Measurements from ENCODE around the gene MRPS27. TPM values are rescaled to one million over a fixed set of nuclear protein-coding genes. Genes with fewer than 3 reads are reported as not detected.
"Not testable (repeated sequence)": the region's sequence is repeated elsewhere in the genome, so short reads cannot be mapped to it uniquely, and the experiment has no call there.

The MRPS27 gene
- total RNA-seq, 1 experiment from 2014 or later = 120 TPM

DNA sequence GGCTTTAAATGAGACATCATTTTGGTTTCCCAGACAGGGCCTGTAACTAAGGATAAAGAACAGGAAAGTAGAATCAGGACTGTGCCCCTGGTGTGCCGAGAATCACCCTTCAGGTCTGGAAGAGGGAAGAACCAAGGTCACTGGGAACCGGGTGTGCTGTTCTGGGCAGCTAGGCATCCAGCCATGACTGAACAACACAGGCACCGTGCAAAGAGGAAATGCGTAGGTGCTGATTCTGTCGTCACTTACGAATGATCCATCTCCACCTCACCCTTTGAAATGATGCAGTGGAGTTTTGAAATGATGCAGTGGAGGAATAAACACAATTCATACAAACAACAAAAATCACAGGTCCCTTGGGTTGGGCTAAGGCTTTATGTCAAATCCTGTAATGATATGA is 148.4 kb downstream of the MRPS27 start:
- H3K9ac ChIP-seq (ENCODE audit: low read length) = no peak overlapping the region
- H3K36me3 ChIP-seq (ENCODE audit: insufficient read depth, low read length) = no peaks in the 10 kb centered on the region
- H3K4me3 ChIP-seq (ENCODE audit: low read length) = no peak overlapping the region
- no peak overlapping the region for H3K27ac ChIP-seq (ENCODE audit: low read length)
- no peaks in the 10 kb centered on the region for H3K27me3 ChIP-seq (ENCODE audit: low read length)
- H2AFZ ChIP-seq (ENCODE audit: low read length) = no peak overlapping the region
- H3K9me2 ChIP-seq (replicated peaks; ENCODE audit: insufficient read depth, low read length) = no peaks in the 10 kb centered on the region
- H3K9me3 ChIP-seq (ENCODE audit: low read length) = no peaks in the 10 kb centered on the region
- H4K20me1 ChIP-seq (ENCODE audit: insufficient read depth, low read depth, low read length) = no peaks in the 10 kb centered on the region
- no peaks in the 10 kb centered on the region for H3K4me1 ChIP-seq (ENCODE audit: low read length)
- no peak overlapping the region for H3K4me2 ChIP-seq (ENCODE audit: low read depth, low read length, poor library complexity, severe bottlenecking)
- H3K79me2 ChIP-seq (ENCODE audit: low read length) = no peaks in the 10 kb centered on the region
- no peak for DNase-seq

DNA sequence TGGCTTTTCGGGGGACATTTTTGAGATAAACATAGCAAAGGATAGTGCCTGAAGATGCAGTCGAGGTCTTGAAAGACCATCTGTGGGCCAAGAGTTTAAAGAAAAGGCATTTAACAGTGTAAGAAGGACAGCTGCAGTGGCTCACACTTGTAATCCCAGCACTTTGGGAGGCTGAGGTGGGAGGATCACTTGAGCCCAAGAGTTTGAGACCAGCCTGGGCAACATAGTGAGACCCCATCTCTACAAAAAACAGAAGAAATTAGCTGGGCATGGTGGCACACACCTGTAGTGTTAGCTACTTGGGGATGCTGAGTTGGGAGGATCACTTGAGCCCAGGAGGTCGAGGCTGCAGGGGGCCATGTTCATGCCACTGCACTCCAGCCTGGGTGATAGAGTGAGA is 148.9 kb downstream of the MRPS27 start:
- H2AFZ ChIP-seq (ENCODE audit: low read length); H3K27ac ChIP-seq (ENCODE audit: low read length); H3K79me2 ChIP-seq (ENCODE audit: low read length); H3K4me3 ChIP-seq (ENCODE audit: low read length); H3K9me3 ChIP-seq (ENCODE audit: low read length); H3K4me2 ChIP-seq (ENCODE audit: low read depth, low read length, poor library complexity, severe bottlenecking); DNase-seq; H3K27me3 ChIP-seq (ENCODE audit: low read length); H4K20me1 ChIP-seq (ENCODE audit: insufficient read depth, low read depth, low read length); H3K9ac ChIP-seq (ENCODE audit: low read length); H3K9me2 ChIP-seq (replicated peaks; ENCODE audit: insufficient read depth, low read length); H3K4me1 ChIP-seq (ENCODE audit: low read length); H3K36me3 ChIP-seq (ENCODE audit: insufficient read depth, low read length): not testable (repeated sequence)

DNA sequence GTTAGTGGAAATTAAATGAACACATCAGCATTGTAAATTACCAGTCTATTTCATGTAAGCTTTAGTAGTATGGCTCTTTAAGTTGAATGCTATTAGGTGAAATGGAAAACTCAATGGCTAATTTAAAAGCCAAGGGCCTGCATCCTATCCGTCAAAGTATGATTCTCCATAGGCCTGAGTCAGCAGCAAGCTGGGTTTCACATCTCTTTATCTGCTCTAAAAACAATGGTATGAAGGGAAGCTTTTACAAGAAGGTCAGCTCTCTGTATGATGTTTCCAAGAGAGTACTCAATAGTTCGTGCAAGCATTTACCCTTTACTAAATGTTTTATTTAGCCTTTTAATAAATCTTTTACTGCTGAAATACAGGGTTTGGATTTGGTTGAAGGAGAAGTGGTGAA is 149.9 kb downstream of the MRPS27 start:
- Histone ChIP-seq H3K4me3 (ENCODE audit: low read length) (no peak overlapping the region), H2AFZ (ENCODE audit: low read length) (no peak overlapping the region)
- DNase-seq = no peak

More for the DNA sequence above, 149.9 kb downstream of the MRPS27 start:
- Histone ChIP-seq H3K4me1 (ENCODE audit: low read length) (no peaks in the 10 kb centered on the region), H3K9me3 (ENCODE audit: low read length) (no peaks in the 10 kb centered on the region), H3K79me2 (ENCODE audit: low read length) (no peaks in the 10 kb centered on the region), H3K36me3 (ENCODE audit: insufficient read depth, low read length) (no peaks in the 10 kb centered on the region), H3K4me2 (ENCODE audit: low read depth, low read length, poor library complexity, severe bottlenecking) (no peak overlapping the region), H3K27me3 (ENCODE audit: low read length) (no peaks in the 10 kb centered on the region), H3K9ac (ENCODE audit: low read length) (no peak overlapping the region), H4K20me1 (ENCODE audit: insufficient read depth, low read depth, low read length) (no peaks in the 10 kb centered on the region), H3K9me2 (replicated peaks; ENCODE audit: insufficient read depth, low read length) (no peaks in the 10 kb centered on the region), H3K27ac (ENCODE audit: low read length) (no peak overlapping the region)

Small RNAs within 50 kb of the gene (small RNA-seq; reads per million reads assigned to genes)
- not detected for gene MIR4803
- not detected for gene RN7SL153P

Other genes starting within 250 kb of the MRPS27 start
- gene MAP1B, start 212.8 kb downstream of the MRPS27 start, total RNA-seq (2014; rRNA removed; shearing (Covaris generic); ENCODE audit: low replicate concordance) = not detected in 2 replicates
- gene PTCD2, start 133 bp upstream of the MRPS27 start, total RNA-seq (2014; rRNA removed; shearing (Covaris generic); ENCODE audit: low replicate concordance) = 9.2 and 24.9 TPM in 2 replicates
- gene ZNF366, start 187.2 kb upstream of the MRPS27 start, total RNA-seq (2014; rRNA removed; shearing (Covaris generic); ENCODE audit: low replicate concordance) = not detected in 2 replicates